Activated CD4-positive, alpha-beta T cell treated with anti-CD3 and anti-CD28 coated beads, Interleukin-2, amount 50 U/mL, for 48 hours (primary cell): ENCODE results near the gene ITGB5.
A peak's percentile ranks its signal among the peaks of the same experiment; 100 is the strongest.

Experiments used
- DNase-seq, 2 experiments: peaks; one replicate each; pipeline ENCODE4 v3.0.0-alpha.2; 2020

ITGB5 gene

DNA sequence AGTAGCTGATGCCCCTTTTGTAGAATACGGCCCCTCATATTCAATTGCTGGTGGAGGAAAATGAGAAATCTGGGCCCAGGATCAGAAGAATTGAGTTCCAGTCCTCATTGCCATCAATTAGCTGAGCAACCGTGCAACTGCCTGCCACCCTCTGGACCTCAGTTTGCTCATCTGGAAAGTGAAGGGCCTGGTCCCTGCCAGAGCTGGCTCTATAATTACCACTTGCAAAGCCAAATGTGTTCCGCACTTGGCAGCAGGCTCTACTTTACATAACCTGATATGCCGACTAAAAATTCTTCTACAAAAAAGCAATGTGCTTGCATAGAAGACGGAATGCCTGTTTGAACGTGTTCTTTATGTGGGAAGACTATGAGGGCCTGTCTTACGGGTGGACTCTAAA, 8.6 kb upstream of the ITGB5 start:
- DNase-seq = no peak

DNA sequence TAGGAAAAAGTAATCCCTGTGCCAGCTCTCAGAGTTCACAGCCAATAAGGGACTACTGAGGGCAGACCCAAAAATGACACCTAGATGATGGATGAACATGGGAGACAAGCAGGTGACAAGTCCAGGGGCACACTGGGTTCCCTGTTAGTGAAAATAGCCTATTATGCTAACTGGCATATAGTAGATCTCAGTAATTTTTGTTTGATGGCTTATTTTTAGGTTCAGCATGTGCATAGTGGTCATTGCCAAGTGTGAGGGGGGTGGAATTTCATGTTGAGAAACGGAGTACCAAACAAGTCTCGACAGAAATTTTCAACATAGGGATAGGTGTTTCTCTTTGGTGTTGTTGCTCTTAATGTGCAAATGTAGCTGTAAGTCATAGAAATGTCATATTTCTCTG, 6.4 kb upstream of the ITGB5 start:
- DNase-seq = no peak

DNA sequence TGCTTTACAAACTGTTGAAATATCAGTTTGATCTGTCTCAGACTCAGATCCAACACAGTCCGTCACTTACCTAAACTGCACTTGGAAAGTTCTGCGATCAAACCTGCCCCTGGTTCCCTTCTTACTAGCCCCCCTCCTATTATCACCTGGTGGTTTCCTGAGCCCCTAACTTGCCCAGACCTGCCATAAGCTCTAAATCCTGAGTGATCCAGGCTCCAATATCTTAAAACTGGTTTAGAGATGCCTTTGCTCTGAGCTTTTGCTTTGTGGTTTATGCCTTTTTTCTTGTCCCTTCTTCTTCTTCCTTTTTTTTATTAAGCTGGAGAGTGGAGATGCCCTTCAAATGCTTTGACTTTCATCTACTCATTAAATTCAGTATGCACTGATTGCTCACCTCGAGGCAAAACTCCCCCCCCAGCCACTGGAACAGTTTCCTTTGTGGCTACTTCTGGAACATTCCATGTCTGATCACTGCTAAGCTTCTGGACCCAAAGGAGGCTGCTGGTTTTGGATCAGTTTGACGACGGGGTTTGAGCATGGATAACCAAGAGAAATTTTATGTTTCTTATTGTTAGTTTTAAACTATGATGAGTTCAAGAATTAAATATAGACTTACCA, 3.5 kb upstream of the ITGB5 start:
- no peak for DNase-seq

- DNase-seq = no peak
Observed at GRCh38 chr3:124888482-124889441, 1.6 kb upstream of the ITGB5 start.

GRCh38 chr3:124887932-124888298, 750 bp upstream of the ITGB5 start:
- DNase-seq = no peak

DNA sequence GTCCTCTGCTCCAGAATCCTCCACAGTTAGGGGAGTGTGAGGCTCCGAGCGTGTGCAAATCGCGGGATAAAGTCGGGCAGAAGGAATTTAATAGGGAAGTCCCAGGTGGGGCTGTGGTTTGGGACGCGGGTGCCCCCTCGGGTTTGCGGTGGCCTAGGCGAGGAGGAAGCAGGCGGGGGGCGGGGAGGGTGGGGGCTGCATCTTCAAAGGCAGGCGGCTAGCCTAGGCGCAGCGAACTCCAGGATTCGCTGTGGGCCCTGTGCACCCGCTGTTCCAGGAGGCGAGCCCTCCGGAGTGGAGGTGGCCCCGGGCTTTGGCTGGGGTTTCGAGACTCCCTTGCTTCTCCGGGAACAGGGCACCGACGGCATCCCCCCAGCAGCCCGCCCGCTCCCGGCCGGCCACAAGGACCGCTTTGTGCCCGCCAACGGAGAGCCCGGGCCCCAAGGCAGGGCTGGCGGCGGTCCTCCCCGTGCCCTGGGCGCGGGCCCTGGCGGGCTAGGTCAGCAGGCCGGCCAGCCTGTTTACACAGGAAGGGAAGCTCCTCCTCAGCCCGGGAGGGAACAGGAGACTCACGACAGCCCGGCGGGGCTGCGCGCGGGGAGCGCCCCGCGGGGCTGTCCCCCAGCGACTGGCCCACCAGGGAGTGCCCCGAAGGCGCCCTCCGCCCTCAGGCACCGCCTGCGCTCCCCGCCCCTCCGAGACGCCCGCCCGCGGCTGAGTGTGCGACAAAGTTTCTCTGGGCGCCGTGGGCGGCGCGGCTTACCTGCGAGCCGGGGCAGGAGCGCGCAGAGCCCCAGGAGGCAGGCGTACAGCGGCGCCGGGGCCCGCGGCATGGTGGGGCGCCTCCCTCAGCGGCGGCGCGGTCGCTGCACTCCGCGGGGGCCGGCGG, 753 bp downstream of the ITGB5 start:
- DNase-seq = peak; percentile 34 to 36

GRCh38 chr3:124885466-124886167, 1.5 kb downstream of the ITGB5 start:
- no peak for DNase-seq

GRCh38 chr3:124884474-124885101, 2.6 kb downstream of the ITGB5 start:
- no peak for DNase-seq

- DNase-seq = no peak
Observed at GRCh38 chr3:124883766-124884473, 3.2 kb downstream of the ITGB5 start.

DNA sequence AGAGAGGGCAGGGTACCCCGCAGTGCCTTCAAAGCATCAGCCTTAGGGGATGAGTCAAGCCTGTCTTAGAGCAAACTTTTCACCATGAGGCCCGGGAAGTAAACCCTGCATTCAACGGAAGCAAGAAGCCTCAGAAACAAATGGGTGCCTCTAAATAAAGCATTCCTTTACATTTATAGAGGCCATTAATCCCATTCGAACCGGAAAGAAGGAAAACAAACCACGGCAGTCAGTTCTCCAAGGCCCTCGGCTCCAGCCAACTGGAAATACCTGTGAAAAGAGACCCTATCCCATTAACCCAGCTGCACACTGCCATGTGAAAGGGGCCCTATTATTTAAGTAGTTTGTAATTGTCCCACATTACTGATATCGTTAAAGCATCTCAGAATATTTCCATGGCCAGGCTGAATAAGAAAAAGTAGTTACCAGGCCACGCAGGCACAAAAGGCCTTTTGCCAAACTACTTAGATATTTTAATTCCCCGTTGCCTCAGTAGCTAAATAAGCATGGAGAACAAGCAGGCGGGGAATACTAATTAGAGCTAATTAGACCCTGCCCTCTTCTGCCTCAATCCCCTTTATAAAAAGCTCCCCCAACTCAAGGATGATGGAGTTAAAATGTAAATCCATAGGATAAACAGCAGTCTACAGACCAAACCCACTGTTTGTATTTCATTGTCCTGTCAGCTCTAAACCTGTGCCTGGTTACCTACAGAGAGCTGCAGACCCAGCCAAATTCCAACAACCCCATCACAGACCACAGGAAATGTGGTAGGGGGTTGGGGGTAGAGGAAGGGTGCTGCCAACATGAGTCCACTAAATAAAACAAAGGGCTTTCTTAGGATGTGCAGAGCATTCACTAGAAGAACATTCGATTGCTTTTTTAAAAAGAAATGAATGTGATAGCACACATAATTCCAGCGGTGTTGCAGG, 4.1 kb downstream of the ITGB5 start:
- DNase-seq = no peak

GRCh38 chr3:124881976-124882697, 5.0 kb downstream of the ITGB5 start:
- DNase-seq = no peak

DNA sequence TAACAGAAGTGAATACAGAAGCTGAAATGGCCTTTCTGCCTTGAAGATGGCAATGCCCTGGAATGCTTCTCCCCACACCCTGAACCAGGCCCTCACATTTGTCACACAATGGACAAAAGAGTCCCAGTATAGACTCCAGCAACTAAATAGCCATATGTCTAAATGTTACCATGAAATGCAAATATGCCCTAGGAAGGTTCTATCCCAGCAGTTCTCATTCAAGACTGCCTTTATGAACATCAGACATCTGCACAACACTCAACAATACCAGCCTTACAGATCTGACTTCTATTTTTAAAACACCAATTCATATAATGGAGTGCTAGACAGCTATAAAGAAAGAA, 7.9 kb downstream of the ITGB5 start:
- DNase-seq = no peak

GRCh38 chr3:124878561-124879336, 8.4 kb downstream of the ITGB5 start:
- peak in 1 of 2 experiments; percentile 16 for DNase-seq

DNA sequence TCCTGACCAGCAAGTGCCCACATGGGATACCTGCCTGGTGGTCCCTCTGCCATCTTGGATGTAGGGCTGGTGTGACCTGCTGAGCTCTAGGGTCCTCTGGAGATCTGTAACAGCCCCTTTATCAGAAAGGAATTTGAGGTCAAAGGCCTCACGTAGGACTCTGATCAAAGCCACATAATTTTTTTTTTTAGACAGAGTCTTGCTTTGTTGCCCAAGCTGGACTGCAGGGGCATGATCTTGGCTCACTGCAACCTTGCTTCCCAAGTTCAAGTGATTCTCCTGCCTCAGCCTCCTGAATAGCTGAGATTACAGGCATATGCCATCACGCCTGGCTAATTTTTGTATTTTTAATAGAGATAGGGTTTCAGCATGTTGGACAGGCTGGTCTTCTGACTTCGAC, 9.5 kb downstream of the ITGB5 start:
- no peak for DNase-seq

GRCh38 chr3:124876401-124876878, 10.7 kb downstream of the ITGB5 start:
- DNase-seq = no peak

DNA sequence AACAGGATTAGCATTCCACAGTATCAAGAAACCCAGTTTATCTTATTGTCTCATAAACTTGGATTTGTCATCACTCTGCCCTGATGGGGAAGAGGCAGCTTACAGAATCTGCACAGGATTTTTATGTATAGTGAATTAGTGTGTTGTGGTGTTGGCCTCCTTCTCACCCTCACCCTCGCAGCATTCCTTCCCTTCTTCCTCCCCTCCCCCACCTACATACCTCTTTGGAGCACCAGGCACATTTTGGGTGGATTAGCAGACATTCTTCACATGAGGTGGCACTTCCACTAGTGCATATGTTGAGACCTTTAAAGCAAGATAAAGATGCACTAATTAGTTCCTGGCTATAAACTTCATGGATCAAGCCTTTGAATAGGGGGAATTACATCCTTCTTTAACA, 13.9 kb downstream of the ITGB5 start:
- no peak for DNase-seq

GRCh38 chr3:124867511-124867910, 19.7 kb downstream of the ITGB5 start:
- DNase-seq = no peak

GRCh38 chr3:124862006-124862405, 25.2 kb downstream of the ITGB5 start:
- DNase-seq = no peak

DNA sequence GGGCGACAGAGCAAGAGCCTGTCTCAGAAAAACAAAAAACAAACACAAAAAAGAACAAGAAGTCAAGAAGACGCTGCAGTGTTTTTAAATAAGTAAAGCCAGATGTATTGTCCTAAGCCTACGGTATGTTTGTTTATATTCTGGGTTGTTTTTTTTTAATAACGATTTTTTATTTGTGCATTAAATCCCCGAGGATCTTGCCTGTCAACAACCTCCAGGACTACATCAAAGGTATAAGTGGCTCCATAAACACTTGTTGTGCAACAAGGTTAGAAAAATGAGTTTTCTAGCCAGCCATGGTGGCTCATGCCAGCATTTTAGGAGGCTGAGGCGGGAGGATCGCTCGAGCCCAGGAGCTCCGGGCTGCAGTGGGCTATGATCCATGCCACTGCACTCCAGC, 26.1 kb downstream of the ITGB5 start:
- DNase-seq = no peak
